Immature natural killer cell (primary cell): Measurements from ENCODE around the gene MCRIP1. TPM values are rescaled to one million over a fixed set of nuclear protein-coding genes. Genes with fewer than 3 reads are reported as not detected.
"Not testable (repeated sequence)": the region's sequence is repeated elsewhere in the genome, so short reads cannot be mapped to it uniquely, and the experiment has no call there.

Experiments used
- DNase-seq, 3 donors: peaks; one replicate each; pipeline ENCODE4 v3.0.0; 2022; ENCODE audit warnings: mixed read lengths in 1 of 3
- H3K27ac Mint-ChIP-seq, 6 donors: one replicate each; pipeline ENCODE4 v1.8.0; 2020; ENCODE audit warnings: mixed read lengths in 6 of 6, mild to moderate bottlenecking in 5 of 6, inconsistent platforms in 4 of 6, moderate library complexity in 3 of 6
- H3K27me3 Mint-ChIP-seq, 3 donors: one replicate each; pipeline ENCODE4 v1.8.0; 2020 to 2021; ENCODE audit warnings: low read depth in 3 of 3, mild to moderate bottlenecking in 3 of 3, mixed read lengths in 3 of 3, moderate library complexity in 3 of 3, inconsistent platforms in 1 of 3
- H3K36me3 Mint-ChIP-seq, 3 donors: one replicate each; pipeline ENCODE4 v1.8.0; 2020; ENCODE audit warnings: mixed read lengths in 3 of 3, inconsistent platforms in 2 of 3, mild to moderate bottlenecking in 2 of 3
- H3K4me1 Mint-ChIP-seq, 2 donors: one replicate each; pipeline ENCODE4 v1.8.0; 2020; ENCODE audit warnings: inconsistent platforms in 2 of 2, mild to moderate bottlenecking in 2 of 2, mixed read lengths in 2 of 2, moderate library complexity in 1 of 2
- H3K4me3 Mint-ChIP-seq, 5 donors: one replicate each; pipeline ENCODE4 v1.8.0; 2020; ENCODE audit warnings: mild to moderate bottlenecking in 5 of 5, mixed read lengths in 5 of 5, inconsistent platforms in 3 of 5, moderate library complexity in 3 of 5
- H3K9me3 Mint-ChIP-seq, 6 donors: one replicate each; pipeline ENCODE4 v1.8.0; 2020; ENCODE audit warnings: mild to moderate bottlenecking in 6 of 6, mixed read lengths in 6 of 6, inconsistent platforms in 4 of 6, moderate library complexity in 3 of 6
- polyA plus RNA-seq, 3 donors: library from polyadenylated mRNA; unstranded; fragments of 300-500 nt; fragmentation: Illumina TruSeq; gene quantifications; one replicate each; pipeline ENCODE4 v1.2.3, GENCODE V29; 2021

Gene MCRIP1
- polyA plus RNA-seq, 3 donors from 2014 or later, result 112 to 178 (median 124) TPM

DNA sequence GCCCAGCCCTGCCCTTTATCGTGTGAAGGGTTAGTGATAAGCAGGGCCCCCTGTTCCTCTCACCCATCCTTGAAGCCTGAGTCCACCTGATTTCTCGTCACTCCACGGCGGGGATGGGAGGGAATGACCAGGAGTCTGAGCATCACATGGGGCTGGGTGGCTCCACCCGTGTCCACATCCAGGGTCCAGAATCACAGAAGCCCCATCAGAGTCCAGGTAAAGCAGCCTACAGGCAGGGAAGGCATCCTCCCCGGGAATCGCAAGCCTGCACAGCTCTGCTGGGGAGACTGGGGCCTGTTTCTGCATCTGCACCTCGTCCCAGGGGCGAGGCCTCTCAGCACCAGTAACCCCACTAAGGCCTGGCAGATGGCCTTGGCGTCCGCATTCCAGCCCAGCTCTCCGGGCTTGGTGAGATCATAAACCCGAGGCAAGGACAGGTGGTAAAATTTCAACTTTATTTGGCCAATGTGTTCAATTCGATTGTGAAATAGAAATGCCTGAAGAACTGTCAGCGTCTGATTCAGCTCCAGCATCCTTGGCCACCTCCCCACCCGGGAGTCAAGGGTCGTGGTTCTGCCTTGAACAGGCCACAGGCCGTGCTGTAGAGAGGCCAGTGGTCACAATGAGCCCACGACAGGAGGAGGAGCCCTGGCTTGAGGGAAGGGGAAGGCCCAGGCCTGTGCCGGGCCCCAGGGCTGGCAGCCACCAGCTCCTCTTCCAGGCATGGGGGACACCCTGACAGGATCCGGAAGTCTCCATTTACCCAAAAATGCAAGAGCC, 9.8 kb upstream of the MCRIP1 start:
- DNase-seq, result no peak
- Mint-ChIP-seq H3K4me3 (no peak overlapping the region), H3K9me3 (no peaks in the 10 kb centered on the region), H3K4me1 (no peaks in the 10 kb centered on the region), H3K27ac (no peak overlapping the region), H3K27me3 (peaks cover 0 to 3% (median 0%) of the 10 kb centered on the region in 3 donors), H3K36me3 (peaks cover 0 to 4% (median 0%) of the 10 kb centered on the region in 3 donors)

- Mint-ChIP-seq H3K27me3 (peaks cover 0 to 3% (median 0%) of the 10 kb centered on the region in 3 donors), H3K27ac (peak overlapping the region in 1 of 6 donors; percentile 22), H3K9me3 (no peaks in the 10 kb centered on the region)
Measured at GRCh38 chr17:81842378-81842724, 9.3 kb upstream of the MCRIP1 start.

GRCh38 chr17:81841866-81842265, 8.8 kb upstream of the MCRIP1 start:
- Mint-ChIP-seq H3K27me3 (peaks cover 0 to 3% (median 0%) of the 10 kb centered on the region in 3 donors), H3K4me3 (no peak overlapping the region), H3K9me3 (no peaks in the 10 kb centered on the region), H3K36me3 (peaks cover 0 to 4% (median 0%) of the 10 kb centered on the region in 3 donors), H3K4me1 (no peaks in the 10 kb centered on the region), H3K27ac (no peak overlapping the region)
- no peak for DNase-seq

More at GRCh38 chr17:81842378-81842724, 9.3 kb upstream of the MCRIP1 start:
- H3K4me3 Mint-ChIP-seq, result no peak overlapping the region
- no peak for DNase-seq
- H3K4me1 Mint-ChIP-seq, result no peaks in the 10 kb centered on the region
- H3K36me3 Mint-ChIP-seq, result peaks cover 0 to 4% (median 0%) of the 10 kb centered on the region in 3 donors

DNA sequence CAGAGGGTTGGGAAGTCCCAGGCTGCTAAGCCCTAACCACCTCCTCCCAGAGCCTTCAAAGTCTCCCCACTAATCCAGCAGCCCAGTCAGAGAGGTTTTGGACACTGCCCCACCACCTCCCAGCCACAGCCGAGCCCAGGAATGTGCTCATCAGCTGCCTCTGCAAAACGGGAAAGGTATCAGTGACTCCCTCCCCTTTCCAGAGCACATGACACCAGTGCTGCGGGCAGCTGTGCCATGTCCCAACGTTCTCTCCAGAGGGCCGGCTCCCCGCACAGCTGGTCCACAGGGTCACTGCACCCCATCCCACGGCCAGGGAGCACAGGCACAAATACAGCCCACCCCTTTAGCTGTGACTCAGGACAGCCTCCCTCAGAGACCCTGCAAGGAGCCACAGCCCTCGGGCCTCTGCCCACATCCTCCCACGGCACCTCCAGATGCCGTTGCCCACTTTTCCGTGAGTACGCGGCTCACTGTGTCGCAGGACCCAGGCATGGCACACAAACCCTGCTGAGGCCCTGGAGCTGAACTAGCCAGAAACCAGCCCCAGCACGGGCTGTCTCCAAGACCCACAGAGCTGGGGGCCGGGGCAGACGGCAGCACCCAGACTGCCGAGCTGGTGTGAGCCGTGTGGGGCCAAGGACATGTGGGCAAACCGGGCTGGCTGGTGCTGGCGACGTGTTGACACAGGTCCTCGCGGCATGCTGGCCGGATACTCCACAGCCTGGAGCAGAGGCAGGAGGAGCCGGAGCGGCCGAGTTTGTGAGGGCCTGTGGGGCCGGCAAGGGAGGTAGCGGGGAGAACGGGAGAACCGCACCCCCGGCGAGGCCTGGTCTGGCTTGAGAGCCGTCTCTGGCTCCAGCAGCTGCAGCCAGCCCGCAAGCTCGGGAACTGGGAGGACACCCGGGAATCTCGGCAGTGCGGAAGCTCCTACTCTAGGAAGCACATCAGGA, 8.0 kb upstream of the MCRIP1 start:
- no peak for DNase-seq
- Mint-ChIP-seq H3K36me3 (peaks cover 0 to 4% (median 0%) of the 10 kb centered on the region in 3 donors), H3K27ac (no peak overlapping the region), H3K4me1 (no peaks in the 10 kb centered on the region), H3K27me3 (peaks cover 0 to 3% (median 0%) of the 10 kb centered on the region in 3 donors), H3K9me3 (no peaks in the 10 kb centered on the region), H3K4me3 (no peak overlapping the region)

- not testable (repeated sequence) for H3K27me3 Mint-ChIP-seq, H3K4me1 Mint-ChIP-seq, H3K36me3 Mint-ChIP-seq, H3K9me3 Mint-ChIP-seq, H3K27ac Mint-ChIP-seq, DNase-seq, H3K4me3 Mint-ChIP-seq
Measured at GRCh38 chr17:81840059-81840458, 7.0 kb upstream of the MCRIP1 start.

GRCh38 chr17:81839301-81839700, 6.2 kb upstream of the MCRIP1 start:
- no peak for DNase-seq
- no peak overlapping the region for H3K4me3 Mint-ChIP-seq
- peaks cover 0 to 4% (median 0%) of the 10 kb centered on the region in 3 donors for H3K36me3 Mint-ChIP-seq
- no peaks in the 10 kb centered on the region for H3K4me1 Mint-ChIP-seq
- H3K27me3 Mint-ChIP-seq, result peaks cover 0 to 3% (median 2%) of the 10 kb centered on the region in 3 donors
- no peak overlapping the region for H3K27ac Mint-ChIP-seq
- no peaks in the 10 kb centered on the region for H3K9me3 Mint-ChIP-seq

DNA sequence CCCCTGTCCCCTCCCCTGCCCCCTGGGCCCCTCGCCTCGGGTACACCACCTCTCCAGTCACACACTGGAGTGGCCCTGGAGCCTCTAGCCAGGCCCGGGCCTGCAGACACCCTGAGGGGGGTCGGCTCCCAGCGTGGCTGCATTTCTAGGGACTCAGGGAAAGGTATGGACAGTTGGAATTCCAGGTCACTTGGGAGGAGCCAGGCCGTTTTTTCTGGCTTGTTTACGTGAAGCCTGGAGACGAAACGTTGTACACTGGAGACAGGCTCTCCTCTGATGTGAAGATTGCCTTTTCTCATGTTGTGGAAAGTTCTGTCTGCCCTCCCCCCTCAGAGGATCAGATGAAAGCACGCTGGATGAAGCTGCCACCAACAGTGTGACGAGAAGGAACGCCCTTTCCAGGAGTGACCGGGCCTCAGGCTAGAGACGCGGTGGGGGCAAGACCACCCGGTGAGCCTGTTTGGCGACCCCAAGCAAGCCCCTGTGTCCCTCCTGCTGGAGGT, 5.7 kb upstream of the MCRIP1 start:
- no peak overlapping the region for H3K27ac Mint-ChIP-seq
- H3K4me1 Mint-ChIP-seq, result peaks cover 0 to under 1% of the 10 kb centered on the region in 2 donors
- DNase-seq, result no peak
- peaks cover 0 to 4% (median 2%) of the 10 kb centered on the region in 3 donors for H3K27me3 Mint-ChIP-seq
- H3K36me3 Mint-ChIP-seq, result peaks cover 0 to 4% (median 0%) of the 10 kb centered on the region in 3 donors
- no peak overlapping the region for H3K4me3 Mint-ChIP-seq
- no peaks in the 10 kb centered on the region for H3K9me3 Mint-ChIP-seq

- no peak overlapping the region for H3K27ac Mint-ChIP-seq
- H3K4me1 Mint-ChIP-seq, result peaks cover under 1 to 3% of the 10 kb centered on the region in 2 donors
- H3K36me3 Mint-ChIP-seq, result no peaks in the 10 kb centered on the region
- DNase-seq, result no peak
- peaks cover 0 to 7% (median 2%) of the 10 kb centered on the region in 3 donors for H3K27me3 Mint-ChIP-seq
- no peak overlapping the region for H3K4me3 Mint-ChIP-seq
- no peaks in the 10 kb centered on the region for H3K9me3 Mint-ChIP-seq
Measured at GRCh38 chr17:81837641-81838040, 4.5 kb upstream of the MCRIP1 start.

- Mint-ChIP-seq H3K27me3 (peaks cover 4 to 14% (median 9%) of the 10 kb centered on the region in 3 donors), H3K9me3 (no peaks in the 10 kb centered on the region), H3K36me3 (no peaks in the 10 kb centered on the region), H3K4me3 (peak within 1 kb of the TSS; percentile 74 to 81 (median 80)), H3K27ac (peak within 1 kb of the TSS; percentile 75 to 91 (median 84)), H3K4me1 (peaks cover 16 to 19% of the 10 kb centered on the region in 2 donors)
- DNase-seq, result no peak
Measured at GRCh38 chr17:81834831-81835267, 1.8 kb upstream of the MCRIP1 start, which contains the start of gene PPP1R27. PPP1R27 (minus strand) TSS chr17:81835050; CDS start chr17:81834953, 97 bp downstream.

- Mint-ChIP-seq H3K27me3 (peaks cover 6 to 14% (median 9%) of the 10 kb centered on the region in 3 donors), H3K36me3 (no peaks in the 10 kb centered on the region), H3K4me3 (peak overlapping the region; percentile 74 to 81 (median 80)), H3K9me3 (no peaks in the 10 kb centered on the region), H3K4me1 (peaks cover 16 to 25% of the 10 kb centered on the region in 2 donors), H3K27ac (peak overlapping the region; percentile 75 to 91 (median 84))
- peak in 1 of 3 donors; percentile 15 for DNase-seq
Measured at GRCh38 chr17:81833921-81834830, 1.1 kb upstream of the MCRIP1 start.

GRCh38 chr17:81832608-81833159, 407 bp downstream of the MCRIP1 start:
- H3K9me3 Mint-ChIP-seq, result peaks cover 0 to 2% (median 0%) of the 10 kb centered on the region in 6 donors
- peak overlapping the region; percentile 86 to 93 (median 92) for H3K4me3 Mint-ChIP-seq
- DNase-seq, result peak; percentile 30 to 35 (median 33)
- H3K36me3 Mint-ChIP-seq, result no peaks in the 10 kb centered on the region
- H3K27ac Mint-ChIP-seq, result peak overlapping the region; percentile 91 to 98 (median 94)
- H3K4me1 Mint-ChIP-seq, result peaks cover 22 to 29% of the 10 kb centered on the region in 2 donors
- H3K27me3 Mint-ChIP-seq, result peaks cover 6 to 14% (median 9%) of the 10 kb centered on the region in 3 donors

- Mint-ChIP-seq H3K4me1 (peaks cover 22 to 29% of the 10 kb centered on the region in 2 donors), H3K36me3 (no peaks in the 10 kb centered on the region), H3K27ac (peak overlapping the region; percentile 91 to 98 (median 94)), H3K9me3 (peaks cover 0 to 2% (median 0%) of the 10 kb centered on the region in 6 donors), H3K4me3 (peak overlapping the region; percentile 86 to 93 (median 92)), H3K27me3 (peaks cover 6 to 14% (median 9%) of the 10 kb centered on the region in 3 donors)
- peak; percentile 37 to 54 (median 39) for DNase-seq
Measured at GRCh38 chr17:81831957-81832607, 1.0 kb downstream of the MCRIP1 start.
